ENCODE results near the gene MYO7B. TPM values are rescaled to one million over a fixed set of nuclear protein-coding genes. Genes with fewer than 3 reads are reported as not detected.

The MYO7B gene
- total RNA-seq, 6 donors from 2014 or later = 1.2 to 6.1 (median 3.1) TPM

GRCh38 chr2:127530245-127531140 lies 5.0 kb upstream of the MYO7B start:
- no peak for ATAC-seq (ENCODE audit: low FRiP score in 2 of 2)
- 83 to 86% methylated on average over 3 of the region's 3 CpGs for WGBS, 2 donors

GRCh38 chr2:127531221-127531648 lies 4.2 kb upstream of the MYO7B start:
- Histone ChIP-seq H3K4me1 (peaks cover 0 to 7% (median 2%) of the 10 kb centered on the region in 4 donors), H3K36me3 (no peaks in the 10 kb centered on the region), H3K27ac (no peak overlapping the region), H3K9me3 (no peaks in the 10 kb centered on the region), H3K27me3 (no peaks in the 10 kb centered on the region), H3K4me3 (no peak overlapping the region)
- DNase-seq (no peak), ATAC-seq (ENCODE audit: low FRiP score in 2 of 2) (no peak)
- TF ChIP-seq POLR2AphosphoS5 (IDR thresholded peaks at IDR 0.05) (no peak), CTCF (IDR thresholded peaks at IDR 0.05) (no peak), POLR2A (IDR thresholded peaks at IDR 0.05) (no peak), EP300 (IDR thresholded peaks at IDR 0.05) (no peak)
- 63 to 83% methylated on average over 3 to 4 of the region's 4 CpGs for WGBS, 2 donors

More at GRCh38 chr2:127530245-127531140, 5.0 kb upstream of the MYO7B start:
- no peaks in the 10 kb centered on the region for H3K27me3 ChIP-seq
- no peak for DNase-seq
- peaks cover under 1 to 7% (median 3%) of the 10 kb centered on the region in 4 donors for H3K4me1 ChIP-seq
- TF ChIP-seq CTCF (IDR thresholded peaks at IDR 0.05) = no peak
- TF ChIP-seq POLR2A (IDR thresholded peaks at IDR 0.05) = no peak
- TF ChIP-seq EP300 (IDR thresholded peaks at IDR 0.05) = no peak
- TF ChIP-seq POLR2AphosphoS5 (IDR thresholded peaks at IDR 0.05) = no peak
- H3K4me3 ChIP-seq = no peak overlapping the region
- no peaks in the 10 kb centered on the region for H3K9me3 ChIP-seq
- no peaks in the 10 kb centered on the region for H3K36me3 ChIP-seq
- no peak overlapping the region for H3K27ac ChIP-seq

GRCh38 chr2:127532296-127532695 lies 3.2 kb upstream of the MYO7B start:
- Histone ChIP-seq H3K9me3 (no peaks in the 10 kb centered on the region), H3K4me3 (no peak overlapping the region), H3K27me3 (no peaks in the 10 kb centered on the region), H3K4me1 (peaks cover 0 to 6% (median 2%) of the 10 kb centered on the region in 4 donors), H3K27ac (no peak overlapping the region), H3K36me3 (no peaks in the 10 kb centered on the region)
- no peak for ATAC-seq (ENCODE audit: low FRiP score in 2 of 2)
- no peak for TF ChIP-seq POLR2AphosphoS5 (IDR thresholded peaks at IDR 0.05)
- no peak for TF ChIP-seq EP300 (IDR thresholded peaks at IDR 0.05)
- no peak for TF ChIP-seq CTCF (IDR thresholded peaks at IDR 0.05)
- no peak for TF ChIP-seq POLR2A (IDR thresholded peaks at IDR 0.05)
- WGBS, 2 donors = 89 to 92% methylated on average over 7 to 8 of the region's 8 CpGs
- no peak for DNase-seq

GRCh38 chr2:127535918-127536317 lies 435 bp downstream of the MYO7B start:
- Histone ChIP-seq H3K4me3 (no peak overlapping the region), H3K36me3 (no peaks in the 10 kb centered on the region), H3K9me3 (no peaks in the 10 kb centered on the region), H3K4me1 (no peaks in the 10 kb centered on the region), H3K27ac (no peak overlapping the region), H3K27me3 (no peaks in the 10 kb centered on the region)
- no peak for TF ChIP-seq EP300 (IDR thresholded peaks at IDR 0.05)
- TF ChIP-seq CTCF (IDR thresholded peaks at IDR 0.05) = no peak
- no peak for TF ChIP-seq POLR2AphosphoS5 (IDR thresholded peaks at IDR 0.05)
- no peak for TF ChIP-seq POLR2A (IDR thresholded peaks at IDR 0.05)
- WGBS, 2 donors = 77 to 83% methylated on average over 6 of the region's 6 CpGs
- no peak for ATAC-seq (ENCODE audit: low FRiP score in 2 of 2)
- no peak for DNase-seq

All from upper lobe of left lung (tissue), 6 donors.